IgD-negative memory B cell (primary cell): Measurements from ENCODE around the gene CTBP1. TPM values are rescaled to one million over a fixed set of nuclear protein-coding genes. Genes with fewer than 3 reads are reported as not detected.

Experiments
- H3K27ac Mint-ChIP-seq, 3 donors: one replicate each; pipeline ENCODE4 v1.8.0; 2020 to 2022; ENCODE audit warnings: mild to moderate bottlenecking in 3 of 3, mixed read lengths in 3 of 3, moderate library complexity in 1 of 3
- H3K27me3 Mint-ChIP-seq: one replicate; pipeline ENCODE4 v1.8.0; 2021; ENCODE audit warnings: mixed read lengths
- H3K36me3 Mint-ChIP-seq: one replicate; pipeline ENCODE4 v1.8.0; 2020; ENCODE audit warnings: mild to moderate bottlenecking, mixed read lengths
- H3K4me1 Mint-ChIP-seq, 3 donors: one replicate each; pipeline ENCODE4 v1.8.0; 2020 to 2022; ENCODE audit warnings: mixed read lengths in 3 of 3, mild to moderate bottlenecking in 1 of 3
- H3K4me3 Mint-ChIP-seq, 4 donors: one replicate each; pipeline ENCODE4 v1.8.0; 2020 to 2022; ENCODE audit warnings: mild to moderate bottlenecking in 4 of 4, mixed read lengths in 4 of 4, moderate library complexity in 3 of 4
- H3K9me3 Mint-ChIP-seq, 3 donors: one replicate each; pipeline ENCODE4 v1.8.0; 2020 to 2021; ENCODE audit warnings: mixed read lengths in 3 of 3, mild to moderate bottlenecking in 1 of 3
- polyA plus RNA-seq: library from polyadenylated mRNA; unstranded; fragments of 300-500 nt; fragmentation: Illumina TruSeq; gene quantifications from one replicate; pipeline ENCODE4 v1.2.3, GENCODE V29; 2021

The CTBP1 gene
- polyA plus RNA-seq, 1 donor from 2014 or later: 36.5 TPM

GRCh38 chr4:1290165-1290977 is 41.4 kb upstream of the CTBP1 start:
- no peaks in the 10 kb centered on the region for H3K27me3 Mint-ChIP-seq
- peak overlapping the region; percentile 91 to 95 (median 94) for H3K27ac Mint-ChIP-seq
- peak overlapping the region; percentile 83 to 96 (median 94) for H3K4me3 Mint-ChIP-seq
- peaks cover 3 to 4% (median 3%) of the 10 kb centered on the region in 3 donors for H3K9me3 Mint-ChIP-seq
- no peaks in the 10 kb centered on the region for H3K36me3 Mint-ChIP-seq
- H3K4me1 Mint-ChIP-seq: peaks cover 28 to 33% (median 29%) of the 10 kb centered on the region in 3 donors

DNA sequence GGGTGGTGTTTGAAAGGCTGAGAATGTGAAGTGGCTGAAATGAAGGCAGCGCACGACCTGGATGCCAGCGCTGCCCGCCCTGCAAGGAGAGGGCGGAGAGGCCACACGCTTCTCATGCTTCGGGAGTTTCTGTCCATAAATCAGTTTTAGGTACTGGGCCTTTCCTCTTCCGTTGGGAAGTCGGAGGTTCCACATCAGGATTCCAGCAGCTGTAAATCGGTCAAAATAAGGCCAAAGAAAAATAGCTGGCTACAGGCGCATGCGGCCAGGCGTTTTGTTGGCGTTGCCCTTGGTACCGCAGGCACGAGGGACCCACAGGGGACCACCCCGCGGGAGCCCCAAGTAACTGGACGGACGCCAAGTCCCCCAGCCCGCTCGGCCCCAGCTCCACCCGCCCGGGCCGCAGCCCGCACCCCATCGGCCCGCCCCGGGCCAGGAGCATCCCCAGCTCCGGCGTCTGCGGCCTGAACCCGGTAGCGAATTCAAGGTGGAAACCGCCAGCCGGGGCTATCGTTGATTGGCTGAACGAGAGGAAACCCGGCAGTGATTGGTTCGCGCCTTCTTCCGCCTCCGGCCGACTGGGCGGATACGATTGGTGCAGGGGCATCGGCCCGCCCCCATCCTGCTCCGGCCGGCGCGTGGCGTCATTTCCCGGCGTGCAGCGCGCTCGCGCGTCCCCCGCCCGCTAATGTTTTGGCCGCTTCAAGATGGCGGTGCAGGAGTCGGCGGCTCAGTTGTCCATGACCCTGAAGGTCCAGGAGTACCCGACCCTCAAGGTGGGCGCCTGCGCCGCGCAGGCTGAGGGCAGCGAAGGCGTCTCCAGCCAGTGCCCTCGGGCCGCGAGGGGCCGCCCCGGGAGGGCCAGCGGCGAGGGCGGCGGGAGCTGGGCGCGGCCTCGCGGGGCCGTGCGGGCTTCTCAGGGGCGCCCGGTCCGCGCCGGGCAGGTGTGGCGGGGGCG is 40.6 kb upstream of the CTBP1 start, which contains the start of gene MAEA:
MAEA (plus strand) TSS at position 685 of the 958 bp plus-strand sequence; CDS start at position 708, 23 bp downstream.
- Mint-ChIP-seq H3K27me3 (no peaks in the 10 kb centered on the region), H3K4me1 (peaks cover 28 to 30% (median 29%) of the 10 kb centered on the region in 3 donors), H3K27ac (peak within 1 kb of the TSS; percentile 91 to 95 (median 94))

GRCh38 chr4:1288786-1289185 is 39.9 kb upstream of the CTBP1 start:
- peak overlapping the region; percentile 25 to 91 (median 78) for H3K27ac Mint-ChIP-seq
- H3K36me3 Mint-ChIP-seq: no peaks in the 10 kb centered on the region
- no peaks in the 10 kb centered on the region for H3K27me3 Mint-ChIP-seq
- peaks cover 26 to 28% (median 28%) of the 10 kb centered on the region in 3 donors for H3K4me1 Mint-ChIP-seq
- peaks cover 3 to 4% (median 3%) of the 10 kb centered on the region in 3 donors for H3K9me3 Mint-ChIP-seq
- peak overlapping the region; percentile 83 to 96 (median 88) for H3K4me3 Mint-ChIP-seq

More for the DNA sequence above, 40.6 kb upstream of the CTBP1 start, which contains the start of gene MAEA:
- no peaks in the 10 kb centered on the region for H3K36me3 Mint-ChIP-seq
- peaks cover 3 to 4% (median 3%) of the 10 kb centered on the region in 3 donors for H3K9me3 Mint-ChIP-seq
- peak within 1 kb of the TSS; percentile 83 to 96 (median 94) for H3K4me3 Mint-ChIP-seq

GRCh38 chr4:1285790-1286553 is 37.0 kb upstream of the CTBP1 start:
- peak overlapping the region in 1 of 4 donors; percentile 30 for H3K4me3 Mint-ChIP-seq
- no peaks in the 10 kb centered on the region for H3K27me3 Mint-ChIP-seq
- H3K4me1 Mint-ChIP-seq: peaks cover 6 to 11% (median 9%) of the 10 kb centered on the region in 3 donors
- H3K27ac Mint-ChIP-seq: peak overlapping the region in 1 of 3 donors; percentile 46
- no peaks in the 10 kb centered on the region for H3K36me3 Mint-ChIP-seq
- H3K9me3 Mint-ChIP-seq: peaks cover 3 to 4% (median 3%) of the 10 kb centered on the region in 3 donors

- Mint-ChIP-seq H3K4me3 (peak overlapping the region in 1 of 4 donors; percentile 43), H3K27ac (peak overlapping the region in 2 of 3 donors; percentile 31 to 60), H3K36me3 (no peaks in the 10 kb centered on the region), H3K27me3 (no peaks in the 10 kb centered on the region), H3K9me3 (peaks cover 3 to 4% (median 3%) of the 10 kb centered on the region in 3 donors), H3K4me1 (peaks cover 0 to 4% (median 2%) of the 10 kb centered on the region in 3 donors)
Measured at GRCh38 chr4:1285151-1285789, 36.3 kb upstream of the CTBP1 start.

GRCh38 chr4:1283711-1284110 is 34.8 kb upstream of the CTBP1 start:
- H3K4me1 Mint-ChIP-seq: peaks cover 0 to 4% (median 2%) of the 10 kb centered on the region in 3 donors
- peaks cover 3% of the 10 kb centered on the region for H3K36me3 Mint-ChIP-seq
- H3K27me3 Mint-ChIP-seq: no peaks in the 10 kb centered on the region
- H3K27ac Mint-ChIP-seq: no peak overlapping the region
- H3K4me3 Mint-ChIP-seq: peak overlapping the region in 1 of 4 donors; percentile 17
- peaks cover 3 to 4% (median 3%) of the 10 kb centered on the region in 3 donors for H3K9me3 Mint-ChIP-seq

- no peak overlapping the region for H3K27ac Mint-ChIP-seq
- peaks cover 4% of the 10 kb centered on the region for H3K36me3 Mint-ChIP-seq
- no peak overlapping the region for H3K4me3 Mint-ChIP-seq
- H3K9me3 Mint-ChIP-seq: peaks cover 0 to 2% (median 0%) of the 10 kb centered on the region in 3 donors
- H3K4me1 Mint-ChIP-seq: no peaks in the 10 kb centered on the region
- no peaks in the 10 kb centered on the region for H3K27me3 Mint-ChIP-seq
Measured at GRCh38 chr4:1279253-1279652, 30.3 kb upstream of the CTBP1 start.

DNA sequence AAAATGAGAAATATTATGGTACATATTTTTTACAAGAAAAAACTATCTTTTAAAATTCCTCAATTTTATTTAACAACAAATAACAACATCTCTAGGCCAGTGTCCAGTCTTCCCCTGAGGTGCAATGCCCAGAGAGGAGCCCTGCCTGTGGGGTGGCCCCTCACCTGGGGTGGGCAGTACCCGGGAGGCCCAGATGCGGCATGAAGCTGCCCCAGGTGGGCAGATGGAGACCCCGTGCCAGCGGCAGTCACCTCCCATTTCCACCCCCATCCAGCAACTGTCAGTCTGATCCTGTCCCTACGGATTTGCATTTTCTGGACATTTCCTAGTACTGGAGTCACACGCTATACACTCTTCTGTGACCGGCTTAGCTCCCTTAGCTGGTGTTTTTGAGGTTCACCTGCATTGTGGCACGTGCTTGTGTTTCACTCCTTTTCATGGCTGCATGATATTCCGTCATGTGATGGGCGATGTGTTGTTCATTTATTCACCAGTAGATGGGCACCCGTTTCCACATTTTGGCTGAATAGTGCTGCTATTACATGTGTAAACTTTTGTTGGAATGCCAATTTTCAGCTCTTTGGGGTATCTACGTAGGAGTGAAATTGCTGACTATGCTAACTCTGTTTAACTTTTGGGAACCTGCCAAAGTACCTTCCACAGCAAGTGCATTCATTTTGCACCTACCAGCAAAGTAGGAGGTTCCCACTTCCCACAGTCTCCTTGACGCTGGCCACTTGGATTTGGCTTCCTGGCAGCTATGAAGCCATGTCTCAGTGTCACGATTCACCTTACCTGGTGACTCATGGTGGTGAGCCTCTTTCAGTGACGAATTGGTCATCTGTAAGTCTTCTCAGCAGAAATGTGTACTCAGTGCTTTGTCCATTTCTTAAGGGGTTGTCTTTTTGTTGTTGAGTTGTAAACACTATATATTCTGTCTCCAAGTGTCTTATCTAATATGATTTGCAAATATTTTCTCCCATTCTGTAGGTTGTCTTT is 29.0 kb upstream of the CTBP1 start:
- no peaks in the 10 kb centered on the region for H3K27me3 Mint-ChIP-seq
- H3K4me3 Mint-ChIP-seq: no peak overlapping the region
- H3K4me1 Mint-ChIP-seq: no peaks in the 10 kb centered on the region
- no peak overlapping the region for H3K27ac Mint-ChIP-seq
- peaks cover 0 to 2% (median 0%) of the 10 kb centered on the region in 3 donors for H3K9me3 Mint-ChIP-seq
- H3K36me3 Mint-ChIP-seq: peaks cover 4% of the 10 kb centered on the region

- no peaks in the 10 kb centered on the region for H3K4me1 Mint-ChIP-seq
- no peak overlapping the region for H3K4me3 Mint-ChIP-seq
- H3K36me3 Mint-ChIP-seq: peaks cover 4% of the 10 kb centered on the region
- no peak overlapping the region for H3K27ac Mint-ChIP-seq
- H3K27me3 Mint-ChIP-seq: no peaks in the 10 kb centered on the region
- H3K9me3 Mint-ChIP-seq: peaks cover 0 to 2% (median 0%) of the 10 kb centered on the region in 3 donors
Measured at GRCh38 chr4:1276984-1277383, 28.1 kb upstream of the CTBP1 start.

- Mint-ChIP-seq H3K9me3 (peaks cover 0 to 2% (median 0%) of the 10 kb centered on the region in 3 donors), H3K4me1 (peaks cover 0 to 7% (median 2%) of the 10 kb centered on the region in 3 donors), H3K27ac (peak overlapping the region in 1 of 3 donors; percentile 33), H3K4me3 (no peak overlapping the region), H3K27me3 (no peaks in the 10 kb centered on the region), H3K36me3 (peaks cover 4% of the 10 kb centered on the region)
Measured at GRCh38 chr4:1274871-1275270, 25.9 kb upstream of the CTBP1 start.

GRCh38 chr4:1271686-1272085 is 22.8 kb upstream of the CTBP1 start:
- no peaks in the 10 kb centered on the region for H3K27me3 Mint-ChIP-seq
- no peaks in the 10 kb centered on the region for H3K36me3 Mint-ChIP-seq
- H3K27ac Mint-ChIP-seq: no peak overlapping the region
- H3K4me1 Mint-ChIP-seq: peaks cover 14 to 26% (median 16%) of the 10 kb centered on the region in 3 donors
- peaks cover 0 to 3% (median 0%) of the 10 kb centered on the region in 3 donors for H3K9me3 Mint-ChIP-seq
- no peak overlapping the region for H3K4me3 Mint-ChIP-seq

DNA sequence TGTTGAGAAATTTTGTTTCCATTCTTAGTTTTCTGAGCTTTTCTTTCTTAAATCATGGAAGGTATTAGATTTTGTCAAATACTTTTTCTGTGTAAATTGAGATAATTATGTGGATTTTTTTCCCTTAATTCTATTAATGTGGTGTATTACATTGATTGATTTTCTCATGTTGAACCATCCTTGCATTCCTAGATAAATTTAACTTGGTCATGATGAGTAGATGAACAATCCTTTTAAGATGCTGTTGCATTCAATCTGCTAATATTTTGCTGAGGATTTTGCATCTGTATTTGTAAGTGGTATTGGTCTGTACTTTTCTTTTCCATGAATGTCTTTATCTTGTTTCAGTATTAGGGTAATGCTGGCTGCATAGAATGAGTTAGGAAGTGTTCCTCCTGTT is 20.3 kb upstream of the CTBP1 start:
- peaks cover 14 to 29% (median 16%) of the 10 kb centered on the region in 3 donors for H3K4me1 Mint-ChIP-seq
- peak overlapping the region; percentile 51 to 71 (median 69) for H3K27ac Mint-ChIP-seq

More for the DNA sequence above, 20.3 kb upstream of the CTBP1 start:
- peaks cover 0 to 3% (median 0%) of the 10 kb centered on the region in 3 donors for H3K9me3 Mint-ChIP-seq
- H3K4me3 Mint-ChIP-seq: peak overlapping the region in 3 of 4 donors; percentile 30 to 77 (median 41)
- no peaks in the 10 kb centered on the region for H3K27me3 Mint-ChIP-seq
- H3K36me3 Mint-ChIP-seq: no peaks in the 10 kb centered on the region
